ENCODE results near the gene MESD.

The MESD gene

GRCh38 chr15:80923668-80924067 is 66.0 kb downstream of the MESD start:
- no peak for DNase-seq (ENCODE audit: low read depth, low spot score)
- no peak overlapping the region for H3K4me3 ChIP-seq (ENCODE audit: low read length)

GRCh38 chr15:80921736-80922410 is 67.7 kb downstream of the MESD start:
- H3K4me3 ChIP-seq (ENCODE audit: low read length), result no peak overlapping the region
- no peak for DNase-seq (ENCODE audit: low read depth, low spot score)

- peak; percentile 19 for DNase-seq (ENCODE audit: low read depth, low spot score)
- no peak overlapping the region for H3K4me3 ChIP-seq (ENCODE audit: low read length)
Observed at GRCh38 chr15:80920271-80920699, 69.3 kb downstream of the MESD start.

GRCh38 chr15:80918196-80918783 is 71.3 kb downstream of the MESD start:
- no peak overlapping the region for H3K4me3 ChIP-seq (ENCODE audit: low read length)
- no peak for DNase-seq (ENCODE audit: low read depth, low spot score)

GRCh38 chr15:80916056-80916455 is 73.6 kb downstream of the MESD start:
- DNase-seq (ENCODE audit: low read depth, low spot score), result no peak
- H3K4me3 ChIP-seq (ENCODE audit: low read length), result no peak overlapping the region

- no peak for DNase-seq (ENCODE audit: low read depth, low spot score)
- H3K4me3 ChIP-seq (ENCODE audit: low read length), result no peak overlapping the region
Observed at GRCh38 chr15:80915472-80915871, 74.1 kb downstream of the MESD start.

- no peak for DNase-seq (ENCODE audit: low read depth, low spot score)
- no peak overlapping the region for H3K4me3 ChIP-seq (ENCODE audit: low read length)
Observed at GRCh38 chr15:80913541-80913940, 76.1 kb downstream of the MESD start.

GRCh38 chr15:80912673-80913072 is 76.9 kb downstream of the MESD start:
- no peak overlapping the region for H3K4me3 ChIP-seq (ENCODE audit: low read length)
- DNase-seq (ENCODE audit: low read depth, low spot score), result no peak

- H3K4me3 ChIP-seq (ENCODE audit: low read length), result no peak overlapping the region
- DNase-seq (ENCODE audit: low read depth, low spot score), result no peak
Observed at GRCh38 chr15:80911821-80912220, 77.8 kb downstream of the MESD start.

GRCh38 chr15:80906159-80906766 is 83.4 kb downstream of the MESD start:
- DNase-seq (ENCODE audit: low read depth, low spot score), result no peak
- no peak overlapping the region for H3K4me3 ChIP-seq (ENCODE audit: low read length)

- DNase-seq (ENCODE audit: low read depth, low spot score), result no peak
- no peak overlapping the region for H3K4me3 ChIP-seq (ENCODE audit: low read length)
Observed at GRCh38 chr15:80904998-80905397, 84.6 kb downstream of the MESD start.

- H3K4me3 ChIP-seq (ENCODE audit: low read length), result no peak overlapping the region
- no peak for DNase-seq (ENCODE audit: low read depth, low spot score)
Observed at GRCh38 chr15:80902298-80902801, 87.3 kb downstream of the MESD start.

GRCh38 chr15:80898040-80898439 is 91.6 kb downstream of the MESD start:
- no peak overlapping the region for H3K4me3 ChIP-seq (ENCODE audit: low read length)
- DNase-seq (ENCODE audit: low read depth, low spot score), result no peak

Data from Jurkat, Clone E6-1 (cell line).